IPS DF 4.7 (cell line): ENCODE results near the gene HAS3.
"Not testable (repeated sequence)": the region's sequence is repeated elsewhere in the genome, so short reads cannot be mapped to it uniquely, and the experiment has no call there.

Experiments
- DNase-seq: peaks from one replicate; pipeline ENCODE4 v3.0.0-alpha.2; 2013; ENCODE audit warnings: low spot score; ENCODE audit errors: extremely low read depth

The HAS3 gene

GRCh38 chr16:69115837-69116236, 10.4 kb downstream of the HAS3 start:
- no peak for DNase-seq

- no peak for DNase-seq
These were observed 10.9 kb downstream of the HAS3 start for GRCh38 chr16:69116256-69116875.

GRCh38 chr16:69116906-69117305, 11.5 kb downstream of the HAS3 start:
- no peak for DNase-seq

GRCh38 chr16:69118468-69118867, 13.0 kb downstream of the HAS3 start:
- DNase-seq: no peak

GRCh38 chr16:69118994-69119393, 13.5 kb downstream of the HAS3 start:
- DNase-seq: no peak

GRCh38 chr16:69119536-69119935, 14.1 kb downstream of the HAS3 start:
- no peak for DNase-seq

- no peak for DNase-seq
These were observed 14.7 kb downstream of the HAS3 start for GRCh38 chr16:69120096-69120664.

GRCh38 chr16:69123910-69124309, 18.5 kb downstream of the HAS3 start:
- no peak for DNase-seq

GRCh38 chr16:69124406-69124805, 19.0 kb downstream of the HAS3 start:
- DNase-seq: not testable (repeated sequence)

GRCh38 chr16:69124961-69125360, 19.5 kb downstream of the HAS3 start:
- DNase-seq: not testable (repeated sequence)

- no peak for DNase-seq
These were observed 20.8 kb downstream of the HAS3 start for GRCh38 chr16:69126221-69126620.

- not testable (repeated sequence) for DNase-seq
These were observed 21.3 kb downstream of the HAS3 start for GRCh38 chr16:69126801-69127200.

GRCh38 chr16:69127966-69128510, 22.6 kb downstream of the HAS3 start:
- DNase-seq: no peak

- no peak for DNase-seq
These were observed 25.0 kb downstream of the HAS3 start for GRCh38 chr16:69130461-69130860.

- no peak for DNase-seq
These were observed 25.9 kb downstream of the HAS3 start for GRCh38 chr16:69131167-69131838.

GRCh38 chr16:69131839-69132423, 26.5 kb downstream of the HAS3 start:
- DNase-seq: no peak

GRCh38 chr16:69132424-69133252, 27.2 kb downstream of the HAS3 start, which contains the start of the genes CHTF8 and UTP4:
TSS of gene CHTF8 (minus strand) at chr16:69132588. CDS start at chr16:69121458, 11,130 bp downstream.
TSS of gene UTP4 (plus strand) at chr16:69132649. CDS start at chr16:69133460, 811 bp downstream.
- DNase-seq: no peak

GRCh38 chr16:69133373-69133954, 28.0 kb downstream of the HAS3 start:
- DNase-seq: no peak

- no peak for DNase-seq
These were observed 33.2 kb downstream of the HAS3 start for GRCh38 chr16:69138608-69139007.

GRCh38 chr16:69139464-69139863, 34.0 kb downstream of the HAS3 start:
- DNase-seq: not testable (repeated sequence)

GRCh38 chr16:69141014-69141413, 35.6 kb downstream of the HAS3 start:
- DNase-seq: no peak
